ENCODE measurements around the gene C3orf52. TPM values are rescaled to one million over a fixed set of nuclear protein-coding genes. Genes with fewer than 3 reads are reported as not detected.
"Not testable (repeated sequence)": the region's sequence is repeated elsewhere in the genome, so short reads cannot be mapped to it uniquely, and the experiment has no call there.

The C3orf52 gene
- total RNA-seq = 1 to 10 TPM; 3.5 to 3.8 TPM

GRCh38 chr3:112086076-112086854 is at the start of gene C3orf52:
Gene C3orf52 (plus strand): TSS chr3:112086389. CDS start chr3:112086408, 19 bp downstream.
- ChIA-PET CTCF (no interaction called here), POLR2A (no interaction called here)

DNA sequence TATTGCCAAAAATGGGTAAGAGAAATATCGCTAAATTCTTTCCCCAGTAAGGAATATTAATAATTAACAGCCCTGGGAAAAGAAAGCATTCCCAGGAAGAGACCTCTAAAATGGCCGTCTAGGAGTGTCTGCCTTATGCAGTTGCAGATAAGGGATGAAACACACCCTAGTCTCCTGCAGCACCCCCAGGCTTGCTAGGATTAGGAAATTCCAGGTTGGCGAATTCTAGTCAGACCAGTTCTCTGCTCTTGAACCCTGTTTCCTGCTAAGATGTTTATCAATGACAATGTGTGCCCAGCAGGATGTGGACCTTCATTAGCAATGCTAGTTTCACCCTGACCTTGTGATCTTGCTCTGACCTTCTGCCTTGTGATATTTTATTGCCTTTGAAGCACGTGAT is 49.0 kb upstream of the C3orf52 start:
- CTCF ChIA-PET, POLR2A ChIA-PET: not testable (repeated sequence)

- ChIA-PET POLR2A (no interaction called here), CTCF (interaction anchor here (0.6 to 1.4 kb wide), 2 partner anchors 26 to 420 kb away, joined by 3 to 5 read pairs; no protein-coding TSS in a partner anchor)
These were observed 47.3 kb upstream of the C3orf52 start for GRCh38 chr3:112038863-112039262.

GRCh38 chr3:112041321-112041720 is 44.9 kb upstream of the C3orf52 start:
- ChIA-PET POLR2A (no interaction called here), CTCF (no interaction called here)

- ChIA-PET CTCF (interaction anchor here (0.6 to 2.3 kb wide), 10 partner anchors 11 to 372 kb away, joined by 3 to 12 read pairs (median 4); no protein-coding TSS in a partner anchor), POLR2A (no interaction called here)
These were observed 43.3 kb upstream of the C3orf52 start for GRCh38 chr3:112042842-112043280.

DNA sequence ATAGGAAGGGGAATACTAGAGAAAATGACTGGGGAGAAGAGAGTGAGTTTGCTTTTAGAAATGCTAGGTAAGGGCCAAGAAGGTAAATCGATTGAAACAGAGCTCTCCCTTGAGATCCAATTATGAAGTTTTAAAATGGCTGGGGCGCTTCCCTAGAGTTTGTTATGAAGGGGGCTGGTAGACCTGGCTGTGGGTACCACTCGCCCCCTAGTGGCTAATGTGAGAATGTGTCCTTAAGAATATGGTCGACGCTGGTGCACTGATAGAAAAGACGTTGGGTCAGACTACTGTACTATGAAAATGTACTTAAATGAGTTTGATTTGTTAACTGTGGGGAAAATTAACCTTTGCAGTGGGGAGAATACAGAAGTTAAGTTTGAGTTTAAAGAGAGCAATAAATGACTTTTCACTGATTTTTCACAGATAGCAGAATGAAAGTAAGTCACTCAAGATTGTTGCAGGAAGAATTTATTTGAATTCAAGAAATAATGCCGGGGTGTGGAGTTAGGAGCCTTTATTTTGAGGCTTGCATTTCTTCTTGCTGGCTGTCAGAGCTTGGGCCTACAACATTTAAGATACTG is 42.5 kb upstream of the C3orf52 start:
- ChIA-PET POLR2A (no interaction called here), CTCF (interaction anchor here (0.6 to 2.3 kb wide), 9 partner anchors 10 to 373 kb away, joined by 3 to 12 read pairs (median 5); no protein-coding TSS in a partner anchor)

GRCh38 chr3:112046599-112046998 is 39.6 kb upstream of the C3orf52 start:
- CTCF ChIA-PET = interaction anchor here (0.7 kb wide), 1 partner anchor 8 kb away, joined by 3 read pairs; no protein-coding TSS in a partner anchor
- POLR2A ChIA-PET = no interaction called here

GRCh38 chr3:112047264-112047663 is 38.9 kb upstream of the C3orf52 start:
- ChIA-PET POLR2A (no interaction called here), CTCF (no interaction called here)

DNA sequence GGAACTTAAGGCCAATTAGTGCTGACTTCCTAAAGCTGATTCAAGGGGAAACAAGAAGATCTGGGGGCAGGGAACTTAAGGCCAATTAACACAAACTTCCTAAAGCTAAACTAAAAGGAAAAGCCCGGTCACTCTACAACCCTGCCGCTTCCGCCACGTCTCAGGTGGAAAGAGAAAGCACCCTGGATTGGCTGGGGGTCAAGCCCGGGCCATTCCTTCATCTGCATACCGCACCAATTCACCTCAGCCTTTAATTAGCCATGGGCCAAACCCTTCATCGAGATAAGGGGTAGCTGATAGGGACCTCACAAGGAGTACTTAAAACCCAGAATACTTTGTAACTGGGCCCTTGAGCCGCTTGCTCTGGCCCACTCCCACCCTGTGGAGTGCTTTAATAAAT is 37.3 kb upstream of the C3orf52 start:
- ChIA-PET CTCF (no interaction called here), POLR2A (no interaction called here)

DNA sequence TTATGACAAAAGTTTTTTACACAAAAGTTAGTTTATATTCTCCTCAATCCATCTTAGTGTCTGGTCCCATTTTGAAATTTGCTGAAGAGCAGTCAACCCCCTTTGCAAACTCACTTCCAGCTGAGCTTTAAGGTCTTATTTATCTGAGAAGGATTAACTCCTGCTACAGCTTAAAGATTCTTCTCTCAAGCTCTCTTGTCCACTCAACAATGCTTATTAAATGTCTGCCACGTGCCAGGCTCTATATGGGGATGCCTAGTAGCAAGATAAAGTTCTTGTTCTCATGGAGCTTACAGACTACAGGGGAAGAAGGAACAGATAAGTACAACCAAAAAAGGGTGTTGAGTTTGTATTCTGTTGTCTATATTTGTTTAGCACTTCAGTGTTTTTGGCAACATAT is 33.0 kb upstream of the C3orf52 start:
- POLR2A ChIA-PET = no interaction called here
- CTCF ChIA-PET = interaction anchor here (1.1 to 1.7 kb wide), 2 partner anchors 9 to 336 kb away, joined by 3 to 12 read pairs; no protein-coding TSS in a partner anchor

DNA sequence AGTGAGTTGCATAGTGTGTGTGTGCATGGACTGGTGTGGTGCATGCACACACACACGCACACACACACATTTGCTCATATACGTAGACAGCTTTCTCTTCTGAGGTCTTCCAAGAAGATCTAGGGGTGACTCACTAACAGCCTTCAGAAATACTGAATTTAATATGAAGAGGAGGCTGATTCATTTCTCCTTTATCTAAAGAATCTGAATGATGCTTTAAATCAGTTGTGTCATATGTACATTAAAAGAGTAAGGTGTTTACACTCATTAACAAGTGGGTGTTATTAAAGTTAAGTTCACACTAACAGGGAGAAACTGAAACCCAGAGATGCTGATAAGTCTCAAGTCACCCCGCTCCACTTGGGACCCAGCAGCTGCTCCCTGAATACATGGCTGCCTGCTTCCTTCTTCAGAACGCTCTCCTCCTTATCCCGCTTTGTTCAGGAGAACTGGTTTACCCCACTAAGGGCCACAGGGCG is 29.7 kb upstream of the C3orf52 start:
- ChIA-PET POLR2A (no interaction called here), CTCF (interaction anchor here (1.6 kb wide), 1 partner anchor 13 kb away, joined by 6 read pairs; no protein-coding TSS in a partner anchor)

GRCh38 chr3:112059497-112059896 is 26.7 kb upstream of the C3orf52 start:
- ChIA-PET CTCF (no interaction called here), POLR2A (no interaction called here)

DNA sequence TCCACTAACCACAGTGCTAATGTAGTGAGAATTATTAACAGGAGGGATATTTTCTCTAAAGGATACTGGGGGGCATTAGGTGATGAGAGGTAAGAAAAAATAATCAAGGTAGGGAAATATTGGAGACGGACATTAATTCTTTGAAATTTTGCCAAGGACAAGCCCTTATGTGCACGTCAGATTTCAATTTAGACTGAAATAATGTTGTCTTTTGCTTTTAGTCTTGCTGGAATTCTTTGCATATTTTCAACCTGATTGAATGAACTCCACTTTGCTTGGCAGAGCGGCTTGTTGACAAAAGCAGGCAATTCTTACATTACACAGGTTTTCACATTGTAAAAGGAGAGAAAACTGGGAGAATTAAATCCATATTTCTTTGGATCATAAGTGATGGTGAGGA is 25.0 kb upstream of the C3orf52 start:
- POLR2A ChIA-PET = no interaction called here

DNA sequence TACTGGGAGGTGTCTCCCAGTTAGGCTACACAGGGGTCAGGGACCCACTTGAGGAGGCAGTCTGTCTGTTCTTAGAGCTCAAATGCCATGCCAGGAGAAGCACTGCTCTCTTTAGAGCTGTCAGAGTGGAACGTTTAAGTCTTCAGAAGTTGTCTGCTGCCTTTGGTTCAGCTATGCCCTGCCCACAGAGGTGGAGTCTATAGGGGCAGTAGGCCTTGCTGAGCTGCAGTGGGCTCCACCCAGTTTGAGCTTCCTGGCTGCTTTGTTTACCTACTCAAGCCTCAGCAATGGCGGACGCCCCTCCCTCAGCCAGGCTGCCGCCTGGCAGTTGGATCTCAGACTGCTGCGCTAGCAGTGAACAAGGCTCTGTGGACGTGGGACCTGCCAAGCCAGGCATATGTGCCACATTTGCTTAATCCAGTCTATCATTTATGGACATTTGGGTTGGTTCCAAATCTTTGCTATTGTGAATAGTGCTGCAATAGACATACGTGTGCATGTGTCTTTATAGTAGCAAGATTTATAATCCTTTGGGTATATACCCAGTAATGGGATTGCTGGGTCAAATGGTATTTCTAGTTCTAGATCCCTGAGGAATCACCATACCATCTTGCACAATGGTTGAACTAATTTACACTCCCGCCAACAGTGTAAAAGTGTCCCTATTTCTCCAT is 13.7 kb upstream of the C3orf52 start:
- CTCF ChIA-PET = not testable (repeated sequence)
- POLR2A ChIA-PET = interaction anchor here (0.6 kb wide), 1 partner anchor 175 kb away, joined by 4 read pairs; no protein-coding TSS in a partner anchor

More for the DNA sequence above, 25.0 kb upstream of the C3orf52 start:
- CTCF ChIA-PET = no interaction called here

GRCh38 chr3:112074006-112074405 is 12.2 kb upstream of the C3orf52 start:
- POLR2A ChIA-PET = no interaction called here
- CTCF ChIA-PET = no interaction called here

DNA sequence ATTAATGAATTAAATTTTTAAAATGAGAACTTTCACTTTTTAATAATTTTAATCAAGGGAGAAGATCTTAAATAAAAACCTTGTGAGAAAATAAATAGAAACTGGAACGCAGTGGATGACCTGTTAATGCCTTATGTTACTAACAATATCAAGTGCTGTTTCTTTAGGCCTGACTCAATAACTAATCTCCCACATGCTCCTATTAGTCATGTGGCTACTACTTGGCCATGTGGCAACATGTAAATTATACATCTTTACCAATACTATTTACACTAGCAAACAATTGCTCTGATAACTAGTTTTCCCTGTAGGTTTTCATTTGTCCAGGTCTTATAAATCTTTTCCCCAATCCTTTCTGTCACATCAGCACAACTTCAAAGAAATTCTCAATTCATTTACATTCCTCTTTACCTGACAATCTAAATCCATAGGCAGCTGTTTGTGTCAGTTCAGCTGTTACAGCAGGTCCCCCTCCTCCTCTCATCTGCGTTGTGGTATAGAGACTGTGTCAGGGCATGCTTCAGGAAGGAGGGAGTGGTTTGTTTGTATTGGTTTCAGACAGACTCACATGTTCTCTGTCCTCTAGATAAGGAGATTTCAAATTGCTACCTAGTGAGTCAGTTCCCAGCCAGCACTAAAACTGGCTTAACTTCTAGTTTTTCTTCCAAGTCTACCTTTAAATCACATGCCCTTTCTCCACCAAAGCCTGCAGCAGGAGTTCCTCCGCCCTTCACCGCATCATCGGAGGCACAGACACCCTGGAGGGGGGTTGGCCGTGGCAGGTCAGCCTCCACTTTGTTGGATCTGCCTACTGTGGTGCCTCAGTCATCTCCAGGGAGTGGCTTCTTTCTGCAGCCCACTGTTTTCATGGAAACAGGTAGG is 11.3 kb upstream of the C3orf52 start:
- ChIA-PET POLR2A (no interaction called here), CTCF (no interaction called here)

DNA sequence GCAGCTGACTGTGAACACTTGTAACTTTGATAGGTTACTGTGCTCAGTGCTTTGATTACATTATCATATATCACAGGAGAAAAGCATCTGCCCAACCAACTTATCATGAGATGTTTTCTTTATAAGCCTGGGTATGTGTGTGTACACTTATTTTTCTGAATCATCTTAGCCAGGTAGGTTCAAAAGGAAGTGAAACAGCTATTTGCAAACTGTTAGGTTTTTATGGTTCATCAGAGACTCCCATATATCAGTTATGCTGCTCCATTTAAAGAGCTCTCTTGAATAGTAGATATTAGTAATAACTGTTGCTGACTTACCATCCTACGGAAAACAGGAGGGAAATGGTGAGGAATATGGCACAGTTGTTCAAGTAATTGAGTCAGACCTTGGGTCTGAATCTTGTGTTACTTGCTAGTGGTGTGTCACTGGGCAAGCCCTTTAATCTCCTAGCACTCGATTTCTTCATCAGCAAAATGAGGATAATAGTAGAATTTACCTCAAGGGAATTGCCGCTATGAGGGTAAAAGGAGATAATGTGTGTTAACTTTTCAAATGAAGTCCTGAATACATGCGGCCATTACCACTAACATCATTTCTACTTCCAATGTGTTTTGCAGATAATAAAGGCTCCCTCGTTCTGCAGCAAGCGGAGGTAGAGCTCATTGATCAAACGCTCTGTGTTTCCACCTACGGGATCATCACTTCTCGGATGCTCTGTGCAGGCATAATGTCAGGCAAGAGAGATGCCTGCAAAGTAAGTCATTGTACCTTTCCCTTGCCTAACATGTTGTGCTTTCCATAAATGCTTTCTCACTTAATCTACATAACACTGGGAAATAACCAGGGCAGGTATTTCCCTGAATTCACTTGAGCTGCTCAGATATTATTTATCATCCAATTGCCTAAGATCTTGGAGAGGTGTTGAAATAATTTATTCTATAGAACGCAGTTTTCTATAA is 7.8 kb upstream of the C3orf52 start:
- ChIA-PET POLR2A (no interaction called here), CTCF (interaction anchor here (1.2 kb wide), 1 partner anchor 9 kb away, joined by 3 read pairs; no protein-coding TSS in a partner anchor)

DNA sequence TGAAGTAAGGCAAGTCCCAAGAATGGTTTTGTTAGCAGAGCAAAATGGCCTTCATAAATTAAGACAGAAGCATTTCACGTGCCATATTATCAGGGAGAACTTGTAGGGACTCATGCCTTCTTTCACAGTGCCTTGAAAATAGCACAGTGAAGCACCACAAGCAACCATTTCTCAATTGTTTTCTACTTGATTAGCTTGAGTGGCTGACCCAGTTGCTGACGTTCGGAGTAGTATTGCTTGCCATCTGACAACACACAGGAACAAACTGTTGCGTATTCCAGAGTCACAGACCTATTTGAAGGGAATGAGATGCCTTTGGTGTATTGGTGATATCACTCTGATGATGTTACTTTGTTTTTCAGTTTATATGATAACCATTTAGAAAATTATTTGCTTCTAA is 3.0 kb upstream of the C3orf52 start:
- ChIA-PET POLR2A (no interaction called here), CTCF (no interaction called here)
